NCI-H2196 treated with DMSO at 0.1 percent for 48 hours (cell line): ENCODE measurements around the gene PYROXD2.

ENCODE experiments used
- DNase-seq: peaks from one replicate; lab custom pipeline; 2025; ENCODE audit not compliant: unreplicated experiment; lab: John Stamatoyannopoulos, UW

Gene PYROXD2

GRCh38 chr10:98435178-98435577, 20.2 kb upstream of the PYROXD2 start:
- DNase-seq = no peak

DNA sequence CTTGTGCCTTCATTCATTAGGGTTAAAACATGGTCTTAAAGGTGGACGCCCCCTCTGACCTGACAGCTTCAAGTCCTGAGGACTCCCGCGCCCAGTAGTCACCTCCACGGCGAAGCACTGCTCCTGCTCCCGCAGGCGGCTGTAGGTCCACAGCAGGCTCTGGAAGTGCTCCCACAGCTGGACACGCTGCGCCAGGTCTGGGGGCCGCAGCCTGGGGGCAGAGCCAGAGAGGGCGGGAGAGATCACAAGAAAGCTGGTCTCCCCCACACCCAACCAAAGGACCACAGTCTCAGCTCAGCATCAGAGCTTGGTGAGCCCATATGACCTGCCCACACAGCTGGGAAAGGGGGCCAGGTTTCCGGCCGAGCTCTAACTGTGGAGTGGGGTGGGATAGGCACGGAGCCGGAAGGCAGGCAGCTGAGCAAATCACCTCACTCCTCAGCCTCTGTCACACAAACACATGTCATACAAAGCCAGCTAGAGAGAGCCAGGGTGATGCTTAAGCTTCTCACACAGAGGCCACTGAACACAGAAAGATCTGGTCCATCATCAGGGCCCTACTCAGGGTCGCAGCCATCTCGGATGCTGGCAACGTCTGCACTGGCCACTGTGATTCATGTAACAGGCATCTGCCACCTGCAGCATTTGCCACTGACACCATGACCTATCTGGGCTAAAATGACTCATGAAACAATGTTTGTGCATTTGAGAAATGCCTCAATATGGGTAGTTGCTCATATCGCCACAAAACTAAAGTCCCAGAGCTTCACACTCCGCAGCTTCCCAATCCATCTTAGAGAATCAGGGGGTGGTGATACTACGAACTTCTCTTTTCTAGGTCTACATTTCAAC, 19.1 kb upstream of the PYROXD2 start:
- no peak for DNase-seq

GRCh38 chr10:98433371-98433770, 18.4 kb upstream of the PYROXD2 start:
- no peak for DNase-seq

- DNase-seq = no peak
Observed at GRCh38 chr10:98432330-98432729, 17.3 kb upstream of the PYROXD2 start.

DNA sequence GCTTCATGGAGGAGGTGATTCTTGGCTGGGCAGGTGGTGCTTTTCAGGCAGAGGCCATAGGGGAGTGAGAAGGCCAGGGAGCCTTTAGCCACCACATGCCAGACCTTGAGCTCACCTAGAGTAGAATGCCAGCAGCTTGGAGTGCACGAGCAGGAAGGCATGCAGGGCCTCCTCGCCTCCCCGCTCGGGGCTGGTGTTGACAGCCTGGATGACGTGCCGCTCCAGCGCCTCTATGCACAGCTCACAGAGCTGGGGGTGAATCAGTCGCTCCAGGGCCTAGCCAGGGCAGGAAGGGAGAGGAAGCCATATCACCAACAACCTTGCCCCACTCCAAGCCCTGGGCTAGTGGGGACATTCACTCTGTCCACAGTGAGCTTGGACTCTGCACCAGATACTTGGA, 16.0 kb upstream of the PYROXD2 start:
- no peak for DNase-seq

DNA sequence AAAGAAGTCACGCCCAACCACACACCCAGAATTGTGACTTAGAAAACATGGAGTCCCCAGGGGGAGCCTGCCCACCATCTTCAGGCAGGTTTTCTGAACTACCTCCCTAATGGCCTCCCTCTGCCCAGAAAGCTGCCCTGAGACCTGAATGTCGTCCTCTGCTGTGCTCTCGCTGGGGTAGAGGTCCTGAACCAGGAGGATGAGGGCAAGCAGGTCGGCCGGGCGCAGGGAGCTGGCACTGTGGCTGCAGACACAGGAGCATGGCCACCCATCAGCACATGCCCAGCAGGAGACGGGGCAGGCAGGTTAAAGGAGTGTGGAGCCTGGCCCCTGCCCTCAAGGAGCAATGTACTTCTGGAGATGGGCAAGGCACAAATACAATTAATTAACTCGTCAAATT, 15.4 kb upstream of the PYROXD2 start:
- no peak for DNase-seq

- DNase-seq = no peak
Observed at GRCh38 chr10:98429320-98430072, 14.5 kb upstream of the PYROXD2 start.

- no peak for DNase-seq
Observed at GRCh38 chr10:98427011-98427515, 12.1 kb upstream of the PYROXD2 start.

DNA sequence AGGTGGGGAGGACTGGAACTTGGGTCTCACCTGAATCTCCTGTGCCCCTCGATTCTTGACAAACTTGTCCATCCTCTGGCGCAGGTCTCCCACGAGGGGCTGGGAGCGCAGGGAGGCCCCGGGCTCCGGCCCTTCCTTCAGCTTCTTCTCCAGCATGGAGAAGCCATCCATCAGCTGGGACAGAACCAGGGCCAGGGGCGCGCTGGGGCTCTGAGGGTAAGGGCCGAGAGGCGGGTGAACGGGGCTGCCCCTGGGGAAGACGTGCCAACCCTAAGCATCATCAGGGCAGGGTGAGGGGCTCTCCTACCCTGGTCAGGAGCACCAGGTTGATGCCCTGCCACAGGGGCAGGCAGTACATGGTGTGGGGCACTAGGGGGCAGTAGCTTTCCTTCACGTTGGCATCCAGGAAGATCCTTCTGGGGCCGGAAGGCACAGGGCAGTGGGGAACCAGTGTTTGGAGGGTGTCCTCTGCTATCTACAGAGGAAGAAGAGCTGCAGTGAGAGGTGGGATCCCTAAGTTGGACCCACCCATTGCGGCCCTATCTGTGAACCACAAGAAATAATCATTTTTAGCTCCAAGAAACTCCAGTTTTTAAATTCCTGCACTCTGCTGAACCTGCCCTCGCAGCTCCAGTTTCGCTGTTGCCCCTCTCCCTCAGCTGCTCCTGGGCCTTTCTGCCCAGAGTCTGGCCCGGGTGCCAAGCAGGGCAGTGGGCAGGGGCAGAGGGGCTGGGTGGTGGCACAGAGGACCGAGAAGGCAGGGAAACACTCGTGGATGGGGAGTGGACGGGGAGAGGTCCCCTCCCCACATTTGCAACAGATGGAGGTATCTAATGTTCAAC, 10.8 kb upstream of the PYROXD2 start:
- no peak for DNase-seq

DNA sequence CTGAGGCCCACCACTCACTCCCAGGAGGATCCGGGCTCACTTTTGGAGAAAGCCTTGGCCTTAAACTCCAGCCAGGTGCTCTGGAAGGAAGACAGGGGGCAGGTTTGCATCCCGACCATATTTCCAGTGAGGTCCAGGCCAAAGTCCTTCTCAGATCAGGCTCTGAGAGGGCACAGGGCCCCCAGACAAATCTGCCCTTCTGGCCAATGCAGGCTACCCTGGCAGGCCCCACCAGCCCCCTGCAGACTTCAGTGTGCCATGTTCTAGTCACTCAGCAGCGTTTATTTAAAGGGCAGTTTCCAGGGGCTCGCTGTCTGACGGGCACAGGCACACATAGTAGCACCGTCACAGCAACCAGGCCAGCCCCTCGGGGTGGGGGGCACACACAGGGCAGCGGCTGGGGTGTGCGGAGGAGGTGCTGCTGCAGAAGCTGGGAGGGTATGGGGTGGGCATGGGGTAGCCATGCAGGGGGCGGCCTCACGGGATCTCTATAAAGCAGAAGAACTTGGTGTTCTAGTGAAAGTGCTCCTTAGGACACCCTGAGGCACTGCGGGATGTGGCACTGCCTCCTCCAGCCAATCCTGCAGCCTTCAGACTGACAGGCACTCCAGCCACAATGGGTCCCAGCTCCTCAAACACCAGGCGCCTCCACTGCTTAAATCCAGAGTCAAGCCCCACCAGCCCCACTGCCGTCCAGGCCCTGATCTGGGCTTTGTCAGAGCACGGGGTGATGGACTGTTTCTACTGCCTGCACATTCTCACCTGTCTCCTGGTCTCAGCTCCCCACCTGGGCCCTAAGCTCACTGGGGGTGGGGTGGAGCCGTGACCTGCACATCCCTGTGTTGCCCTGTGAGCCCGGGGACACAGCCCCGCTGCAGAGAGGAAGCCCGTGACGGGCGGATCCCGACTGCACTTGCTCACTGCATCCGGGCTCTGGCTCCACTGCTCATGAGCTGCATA, 9.6 kb upstream of the PYROXD2 start:
- DNase-seq = no peak

DNA sequence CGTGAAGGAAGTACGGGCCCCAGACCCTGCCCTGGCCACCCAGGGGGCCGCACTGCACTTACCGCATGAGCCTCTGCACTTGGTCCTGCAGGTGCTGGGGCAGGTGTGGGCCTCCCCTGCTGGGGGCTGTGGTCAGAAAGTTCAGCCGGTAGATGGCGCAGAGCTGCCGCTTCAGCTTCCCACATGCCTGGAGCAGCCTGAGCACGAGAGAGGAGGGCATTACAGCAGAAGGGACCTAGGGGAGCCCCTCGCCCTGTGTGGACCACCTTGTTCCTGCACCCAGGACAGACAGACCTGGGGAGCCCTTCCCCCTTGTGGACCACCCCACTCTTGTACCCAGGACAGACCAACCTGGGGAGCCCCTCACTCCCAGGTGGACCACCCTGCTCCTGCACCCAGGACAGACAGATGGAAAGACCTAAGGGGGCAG, 8.7 kb upstream of the PYROXD2 start:
- no peak for DNase-seq

DNA sequence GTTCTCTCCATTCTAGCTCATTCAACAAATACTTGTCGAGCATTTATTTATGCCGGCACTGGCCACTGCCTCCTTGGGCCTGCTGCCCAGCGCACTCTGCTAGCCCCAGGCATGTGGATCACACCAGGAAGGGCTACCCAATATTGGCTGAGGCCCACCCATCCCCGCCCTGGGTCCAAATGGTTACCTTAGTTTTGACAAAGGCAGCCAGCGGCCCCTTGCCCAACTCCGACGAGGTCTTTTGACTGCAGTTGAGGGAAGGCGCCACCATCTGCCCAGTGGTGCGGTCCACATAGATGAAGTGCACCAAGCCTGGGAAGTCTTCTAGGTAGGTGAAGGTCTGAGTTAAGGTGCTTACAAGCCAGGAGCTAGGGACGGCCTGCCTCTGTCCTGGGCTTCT, 7.2 kb upstream of the PYROXD2 start:
- no peak for DNase-seq

DNA sequence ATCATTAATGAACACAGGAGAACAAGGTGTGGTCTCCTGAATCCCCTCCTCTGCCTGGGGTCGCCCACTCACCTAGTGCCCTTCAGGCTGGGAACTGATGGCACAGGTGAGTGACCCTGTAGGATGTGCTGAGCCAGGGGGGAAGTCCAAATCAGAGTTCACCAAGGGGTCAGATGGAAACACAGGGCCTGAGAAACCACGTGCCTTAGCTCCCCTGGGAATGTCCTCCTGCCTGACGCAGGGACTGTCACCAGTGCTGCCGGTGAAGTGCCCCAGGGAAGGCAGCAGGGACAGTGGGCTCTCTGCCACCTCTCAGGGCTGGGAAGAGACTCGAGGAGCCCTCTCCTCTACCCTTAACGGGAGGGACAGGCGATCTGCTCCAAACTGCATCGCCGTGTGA, 5.8 kb upstream of the PYROXD2 start:
- DNase-seq = no peak

DNA sequence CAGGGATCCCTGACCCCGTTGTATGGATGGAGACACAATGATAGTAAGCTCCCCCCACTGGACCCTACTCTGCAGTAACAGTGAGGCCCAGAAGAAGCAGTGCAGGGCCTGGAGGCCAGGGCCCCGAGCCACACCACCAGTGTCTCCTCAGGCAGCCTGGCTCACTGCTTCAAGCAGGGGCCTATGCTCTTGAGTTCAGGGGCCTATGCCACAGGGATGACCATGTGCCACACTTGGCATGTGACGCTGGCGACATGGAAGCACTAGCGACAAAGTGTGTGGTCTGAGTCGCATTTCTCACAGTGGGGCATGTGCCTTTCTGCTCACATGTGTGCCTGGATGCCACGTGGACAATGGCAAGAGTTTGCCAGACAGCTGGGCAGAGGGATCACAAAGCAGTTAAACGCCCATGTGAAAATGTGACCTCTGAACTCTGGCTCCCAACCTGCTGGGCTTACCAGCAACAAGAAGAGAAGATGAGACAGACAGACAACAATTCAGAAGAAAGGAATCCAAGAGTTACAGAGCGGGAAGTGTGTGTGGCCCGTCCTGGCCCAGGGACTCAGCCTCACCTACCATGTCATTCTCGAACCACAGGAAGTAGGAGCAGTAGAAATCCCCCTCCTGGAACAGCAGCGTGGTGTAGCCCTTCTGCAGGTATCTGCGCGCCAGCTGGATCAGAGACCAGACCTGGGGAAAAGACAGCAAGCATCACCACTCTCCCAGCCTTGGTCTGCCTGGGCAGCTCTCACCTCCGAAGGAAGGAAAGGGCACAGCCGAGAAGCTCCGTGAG, 4.7 kb upstream of the PYROXD2 start:
- no peak for DNase-seq

DNA sequence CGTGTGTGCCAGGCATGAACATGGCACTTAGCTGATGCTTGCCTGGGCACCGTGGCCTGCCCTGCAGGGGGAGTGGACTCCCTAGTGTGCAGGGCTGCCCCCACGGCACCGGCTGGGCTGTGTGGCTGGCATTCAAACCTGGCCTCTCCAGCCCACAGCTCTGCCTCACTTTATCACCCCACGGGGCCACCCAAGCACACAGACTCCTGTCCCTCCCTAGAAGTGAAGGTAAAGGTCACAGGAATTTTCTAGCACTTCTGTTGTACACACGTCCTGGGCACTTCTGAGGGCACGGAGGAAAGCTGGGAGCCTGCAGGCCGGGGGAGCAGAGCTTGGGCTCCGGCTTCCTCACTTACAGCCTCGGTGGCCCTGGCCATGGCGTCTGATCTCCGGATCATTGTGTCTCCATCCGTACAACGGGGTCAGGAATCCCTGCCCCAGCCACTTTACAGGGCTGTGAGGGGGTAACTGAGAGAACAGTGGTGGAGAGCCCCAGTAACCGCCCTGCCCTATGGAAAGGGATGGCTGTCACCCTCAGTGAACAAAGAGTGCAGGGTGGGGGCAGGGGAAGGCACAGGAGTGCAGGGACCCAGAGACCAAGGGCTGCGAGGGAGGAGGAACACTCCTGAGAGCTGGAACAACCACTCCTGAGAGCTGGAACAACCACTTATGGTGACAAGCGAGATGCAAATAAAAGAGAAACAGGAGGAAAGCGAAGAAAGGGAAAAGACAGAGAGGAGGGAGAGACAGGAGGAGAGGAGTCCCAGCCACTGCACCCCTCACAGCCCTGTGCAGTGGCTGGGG, 3.9 kb upstream of the PYROXD2 start:
- DNase-seq = no peak

DNA sequence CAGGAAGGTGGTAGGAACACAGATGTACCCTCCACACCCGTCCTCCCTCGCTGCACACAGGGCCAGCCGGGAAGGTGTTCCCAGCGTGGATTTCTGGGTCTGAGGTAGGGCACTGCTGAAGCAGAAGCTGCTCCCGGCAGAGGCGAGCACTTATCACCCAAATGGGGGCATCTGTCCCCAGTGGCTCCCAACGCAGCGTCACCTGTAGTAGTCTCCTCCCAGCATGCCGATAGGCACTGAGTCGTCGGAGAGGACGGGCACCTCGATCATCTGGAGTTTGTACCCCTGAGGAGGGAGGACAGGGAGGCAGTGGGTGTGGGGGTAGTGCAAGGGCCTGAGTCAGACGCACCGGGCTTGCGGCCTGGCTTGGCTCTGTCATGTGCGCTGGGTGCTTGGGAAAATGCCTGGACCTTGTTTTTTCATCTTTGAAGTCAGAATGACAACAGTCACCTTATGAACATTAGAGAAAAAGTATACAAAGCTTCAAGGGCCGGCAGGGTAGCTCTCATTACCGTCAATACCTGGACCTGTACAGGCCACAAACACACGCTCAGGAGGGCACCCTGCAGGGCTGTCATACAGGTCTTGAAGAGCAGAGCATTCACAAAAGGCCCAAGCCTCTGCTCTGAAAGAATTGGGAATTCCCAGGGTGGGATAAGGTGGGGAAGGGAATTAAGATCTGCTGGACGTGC, 3.1 kb upstream of the PYROXD2 start:
- DNase-seq = no peak

- DNase-seq = no peak
Observed at GRCh38 chr10:98417481-98417959, 2.5 kb upstream of the PYROXD2 start.
